GM19372 (cell line): ENCODE results near the gene MAGEB6B.
"Not testable (repeated sequence)": the region's sequence is repeated elsewhere in the genome, so short reads cannot be mapped to it uniquely, and the experiment has no call there.

Experiments used
- ATAC-seq: cut with Tn5 transposase; IDR thresholded peaks from one replicate; pipeline ENCODE4 v1.9.1; 2021; ENCODE audit warnings: mild to moderate bottlenecking, low read depth, moderate library complexity; ENCODE audit not compliant: unreplicated experiment

MAGEB6B gene

DNA sequence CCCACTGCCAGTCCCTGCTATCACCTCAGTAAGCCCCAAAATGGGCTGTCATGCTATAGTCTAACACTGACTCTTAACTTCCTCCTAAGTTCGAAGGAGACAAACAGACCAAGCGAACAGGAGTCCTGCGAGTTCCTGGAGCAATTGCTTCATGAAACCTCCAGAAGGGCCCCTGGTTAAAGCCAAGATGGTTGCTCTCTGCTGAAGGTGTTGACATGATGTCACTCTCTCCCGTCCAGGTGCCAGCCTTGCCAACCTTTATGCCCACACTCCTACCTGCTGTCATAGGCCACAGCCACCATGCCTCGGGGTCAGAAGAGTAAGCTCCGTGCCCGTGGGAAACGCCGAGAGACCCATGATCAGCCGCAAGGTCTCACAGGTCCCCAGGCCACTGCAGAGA lies at the start of gene MAGEB6B:
TSS of gene MAGEB6B (plus strand) at position 301 of the 400 bp plus-strand sequence. CDS start at position 301, 0 bp downstream.
- ATAC-seq: no peak

DNA sequence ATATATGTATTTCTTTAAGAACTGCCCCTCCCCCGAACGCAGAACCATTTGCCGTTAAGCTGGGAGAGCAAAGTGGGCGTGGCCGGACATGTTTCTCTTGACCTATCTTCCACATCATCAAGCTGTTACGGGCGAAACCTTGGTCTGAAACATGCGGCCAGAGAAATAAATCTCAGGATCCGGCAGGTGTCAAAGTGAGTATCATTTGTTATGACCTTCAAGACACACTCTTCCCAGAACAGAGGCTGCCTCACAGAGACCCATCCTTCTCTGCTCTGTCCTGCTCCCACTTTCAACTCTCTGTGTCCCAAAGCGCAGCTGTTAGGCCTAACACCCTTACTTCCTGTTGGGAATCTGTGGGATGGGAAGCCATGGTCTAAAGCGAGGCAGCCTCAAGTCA lies 22.1 kb upstream of the MAGEB6B start, which contains the start of gene MAGEB18:
TSS of gene MAGEB18 (plus strand) at position 70 of the 400 bp plus-strand sequence. CDS start 643 bp downstream, outside the sequence.
- no peak for ATAC-seq

DNA sequence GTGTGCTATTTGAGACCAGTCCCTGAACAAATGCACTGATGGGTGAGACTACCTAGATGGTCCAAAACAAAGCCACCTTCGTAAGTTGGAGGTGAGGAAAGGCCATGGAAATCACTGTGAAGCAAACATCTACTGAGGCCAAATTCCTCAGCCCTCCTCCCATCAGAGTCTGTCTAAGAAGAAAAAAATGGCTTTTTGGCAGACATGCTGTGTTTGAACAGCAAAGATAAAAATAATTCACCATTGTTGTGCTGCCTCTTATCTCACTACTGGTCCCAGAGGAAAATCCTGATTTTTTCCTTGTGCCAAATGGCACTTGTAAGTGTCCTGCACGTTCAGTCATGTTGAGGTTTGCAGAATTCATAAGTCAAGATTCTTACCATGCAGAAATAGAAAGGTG lies 14.4 kb upstream of the MAGEB6B start:
- no peak for ATAC-seq

GRCh38 chrX:26192204-26192603 lies 31.8 kb downstream of the MAGEB6B start, which contains the start of gene MAGEB6:
MAGEB6 (plus strand) TSS chrX:26192440; CDS start chrX:26193847, 1,407 bp downstream.
- ATAC-seq: no peak

DNA sequence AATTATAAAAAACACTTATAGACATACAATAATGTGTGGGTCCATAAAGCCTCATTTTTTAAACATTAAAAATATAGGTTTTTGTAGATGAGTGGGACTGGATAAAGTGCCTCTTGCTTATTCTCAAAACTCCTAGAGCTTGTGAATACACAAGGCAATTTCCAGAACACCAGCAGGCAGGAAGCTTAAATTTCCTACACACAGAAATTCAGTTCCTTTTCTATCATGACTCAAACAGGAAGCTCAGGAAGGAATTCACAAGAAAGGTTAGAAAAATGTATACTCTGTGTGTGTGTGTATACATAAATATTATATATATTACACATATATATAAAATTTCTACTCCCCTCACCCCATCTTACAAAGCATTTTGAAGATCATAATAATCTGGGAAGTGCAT lies 43.2 kb downstream of the MAGEB6B start:
- ATAC-seq: no peak

DNA sequence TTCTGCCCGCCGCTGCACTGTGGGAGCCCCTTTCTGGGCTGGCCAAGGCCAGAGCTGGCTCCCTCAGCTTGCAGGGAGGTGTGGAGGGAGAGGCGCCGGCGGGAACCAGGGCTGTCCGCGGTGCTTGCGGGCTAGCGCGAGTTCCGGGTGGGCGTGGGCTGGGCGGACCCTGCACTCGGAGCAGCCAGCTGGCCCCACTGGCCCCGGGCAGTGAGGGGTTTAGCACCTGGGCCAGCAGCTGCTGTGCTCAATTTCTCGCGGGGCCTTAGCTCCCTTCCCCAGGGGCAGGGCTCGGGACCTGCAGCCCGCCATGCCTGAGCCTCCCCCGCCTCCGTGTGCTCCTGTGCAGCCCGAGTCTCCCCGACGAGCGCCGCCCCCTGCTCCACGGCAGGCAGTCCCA lies 44.3 kb downstream of the MAGEB6B start:
- not testable (repeated sequence) for ATAC-seq

GRCh38 chrX:26208012-26208411 lies 47.6 kb downstream of the MAGEB6B start:
- no peak for ATAC-seq
